HG03442 (cell line): ENCODE data around the gene ARHGAP6.

ENCODE experiments used
- ATAC-seq: cut with Tn5 transposase; IDR thresholded peaks from one replicate; pipeline ENCODE4 v1.9.1; 2021; ENCODE audit warnings: mild to moderate bottlenecking, moderate library complexity; ENCODE audit not compliant: unreplicated experiment

Gene ARHGAP6

DNA sequence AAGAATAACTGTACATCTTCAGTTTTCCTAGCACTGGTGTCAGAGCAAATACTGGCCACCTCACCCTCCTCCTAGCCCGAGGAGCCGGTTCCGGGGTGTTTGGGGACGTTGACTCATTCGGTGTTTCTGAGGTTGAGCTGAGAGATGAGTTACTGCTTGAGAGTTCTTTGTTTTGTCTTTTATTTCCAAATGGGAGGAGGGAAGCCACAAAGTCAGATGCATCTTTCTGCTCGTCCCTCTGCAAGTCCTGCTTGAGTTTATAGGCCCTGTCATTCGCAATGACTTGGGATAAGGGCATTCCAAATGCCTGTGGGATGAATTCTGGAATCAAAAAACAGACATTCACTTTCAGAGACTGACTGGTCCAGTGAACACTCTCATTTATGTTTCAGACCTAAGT, 477.1 kb downstream of the ARHGAP6 start:
- no peak for ATAC-seq

DNA sequence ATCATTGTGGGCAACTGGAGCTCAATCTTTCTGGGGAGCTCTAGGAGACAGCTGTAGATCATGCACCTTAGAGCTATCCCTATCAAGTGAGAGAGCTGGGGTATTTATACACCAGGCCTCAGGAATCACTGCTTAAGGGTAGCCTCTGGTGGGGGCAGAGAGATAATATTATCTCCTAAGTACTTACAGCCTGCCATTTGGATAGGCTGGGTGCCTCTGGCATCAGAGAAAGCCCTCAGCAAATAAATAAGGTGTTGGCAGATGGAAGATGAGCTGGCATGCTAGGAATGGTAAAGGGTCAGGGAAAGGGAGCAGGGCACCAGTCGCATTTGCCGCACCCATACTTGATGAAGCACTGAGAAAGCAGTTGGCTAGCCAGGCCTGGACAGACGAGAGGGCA, 478.7 kb downstream of the ARHGAP6 start:
- ATAC-seq, result no peak

- no peak for ATAC-seq
Measured at GRCh38 chrX:11185861-11186260, 479.9 kb downstream of the ARHGAP6 start.

- no peak for ATAC-seq
Measured at GRCh38 chrX:11180571-11180970, 485.1 kb downstream of the ARHGAP6 start.

DNA sequence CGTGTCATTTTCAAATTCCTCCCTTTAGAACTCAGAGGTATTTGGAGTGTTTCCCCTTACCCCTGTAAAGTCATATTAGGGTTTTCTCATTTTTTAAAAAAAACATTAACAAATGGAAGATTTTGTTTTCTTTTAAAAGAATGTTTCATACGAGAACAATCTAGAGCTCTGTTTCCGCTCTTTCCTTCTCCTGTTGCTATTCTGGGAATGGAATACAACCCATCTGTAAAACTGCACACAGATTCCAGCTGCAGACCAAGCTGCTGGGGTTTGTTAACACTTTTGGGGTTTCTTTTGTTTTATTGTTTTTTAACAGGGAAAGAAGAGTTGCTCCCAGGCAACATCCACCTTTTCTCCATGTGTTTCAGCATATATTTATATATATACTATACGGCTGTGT, 493.3 kb downstream of the ARHGAP6 start:
- ATAC-seq, result no peak

- ATAC-seq, result no peak
Measured at GRCh38 chrX:11171956-11172355, 493.8 kb downstream of the ARHGAP6 start.

- no peak for ATAC-seq
Measured at GRCh38 chrX:11164433-11164832, 501.3 kb downstream of the ARHGAP6 start.

- no peak for ATAC-seq
Measured at GRCh38 chrX:11159149-11159548, 506.6 kb downstream of the ARHGAP6 start.

GRCh38 chrX:11151799-11152559, 513.7 kb downstream of the ARHGAP6 start:
- no peak for ATAC-seq

DNA sequence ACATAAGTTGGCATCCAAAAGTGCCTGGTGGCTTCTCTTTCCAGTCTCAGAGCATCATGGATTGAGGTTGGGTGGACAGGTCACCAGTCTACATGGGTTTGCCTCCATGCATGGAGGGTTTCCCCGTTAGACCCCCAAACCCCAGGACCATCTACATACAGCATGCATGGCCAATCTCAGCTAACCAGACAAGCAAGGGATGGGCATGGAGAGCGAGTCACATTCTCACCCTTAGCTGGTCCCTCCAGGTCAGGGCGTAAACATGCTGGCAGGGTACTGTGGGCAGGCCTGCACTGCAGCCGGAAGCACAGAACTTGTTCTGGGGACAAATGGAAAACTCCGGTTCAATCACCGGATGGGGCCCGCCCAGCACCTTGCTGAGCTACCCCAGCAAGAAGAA, 517.3 kb downstream of the ARHGAP6 start:
- ATAC-seq, result no peak

- no peak for ATAC-seq
Measured at GRCh38 chrX:11146411-11146810, 519.3 kb downstream of the ARHGAP6 start.

- ATAC-seq, result peak; percentile 75
Measured at GRCh38 chrX:11143931-11144678, 521.6 kb downstream of the ARHGAP6 start.

DNA sequence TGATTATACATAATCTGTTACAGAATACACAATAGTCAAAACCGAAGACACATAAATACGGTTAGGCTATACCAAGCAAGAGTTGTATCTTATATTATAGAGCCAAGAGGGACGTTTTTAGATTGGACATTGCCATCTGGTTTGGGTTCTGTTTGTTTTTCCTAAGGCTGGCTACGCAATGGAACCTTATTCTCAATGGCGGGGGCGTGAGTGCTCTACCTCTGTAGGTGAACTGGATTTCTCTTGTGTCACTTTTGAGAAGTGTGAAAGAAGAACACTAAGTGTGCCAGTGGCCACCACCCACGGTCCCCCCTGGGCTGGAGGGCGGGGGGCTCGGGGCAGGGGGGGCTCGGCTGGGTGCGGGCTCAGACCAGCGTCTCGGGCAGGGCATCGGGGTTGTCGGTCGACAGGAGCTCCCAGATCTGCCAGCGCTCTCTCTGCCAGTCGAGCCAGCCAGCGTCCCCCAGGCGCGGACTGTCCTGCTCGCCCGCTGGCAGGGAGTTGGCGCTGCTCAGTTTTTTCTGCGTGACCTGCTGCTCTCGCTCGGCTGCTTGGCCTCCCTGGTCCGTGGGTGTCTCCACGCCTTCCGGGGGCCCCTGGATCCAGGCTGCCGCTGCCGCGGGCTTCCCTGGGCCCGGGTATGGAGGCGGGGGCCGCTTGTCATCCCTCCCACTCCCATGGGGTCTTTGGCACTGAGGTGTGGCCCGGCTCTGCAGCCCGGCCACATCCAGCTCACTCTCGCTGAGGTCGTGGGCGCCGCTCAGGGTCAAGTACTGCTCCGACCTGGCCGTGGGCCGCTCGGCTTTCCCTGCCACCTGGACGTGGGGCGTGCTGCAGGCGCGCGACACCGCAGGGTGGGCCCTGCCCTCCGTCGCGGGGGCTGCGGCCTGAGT, 527.0 kb downstream of the ARHGAP6 start:
- no peak for ATAC-seq

DNA sequence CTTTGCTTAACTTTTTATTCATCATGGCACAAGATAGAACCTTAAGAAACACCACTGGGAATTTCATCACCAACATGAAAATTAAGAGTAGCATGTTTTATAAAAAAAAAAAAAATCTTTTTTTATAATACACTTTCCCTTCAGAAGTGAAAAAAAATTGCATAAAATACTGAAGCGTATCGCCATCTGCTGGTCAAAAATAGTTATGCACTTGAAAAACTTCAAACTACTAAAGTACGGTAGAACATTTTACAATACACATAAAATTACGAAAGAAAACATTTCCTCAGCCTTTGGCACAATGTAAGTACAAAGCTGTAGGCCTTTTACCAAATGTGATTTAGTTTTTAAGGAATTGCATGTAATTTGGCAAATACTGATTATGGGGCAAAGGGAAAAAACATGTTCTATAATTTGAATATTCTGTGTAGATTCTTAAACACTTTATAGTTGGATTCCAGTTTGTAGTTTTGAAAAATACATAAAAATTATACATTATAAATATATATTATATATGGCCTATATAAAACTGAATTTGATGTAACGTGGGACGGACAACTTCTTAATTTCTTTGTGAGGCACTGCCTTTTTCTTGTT, 528.1 kb downstream of the ARHGAP6 start:
- ATAC-seq, result no peak

DNA sequence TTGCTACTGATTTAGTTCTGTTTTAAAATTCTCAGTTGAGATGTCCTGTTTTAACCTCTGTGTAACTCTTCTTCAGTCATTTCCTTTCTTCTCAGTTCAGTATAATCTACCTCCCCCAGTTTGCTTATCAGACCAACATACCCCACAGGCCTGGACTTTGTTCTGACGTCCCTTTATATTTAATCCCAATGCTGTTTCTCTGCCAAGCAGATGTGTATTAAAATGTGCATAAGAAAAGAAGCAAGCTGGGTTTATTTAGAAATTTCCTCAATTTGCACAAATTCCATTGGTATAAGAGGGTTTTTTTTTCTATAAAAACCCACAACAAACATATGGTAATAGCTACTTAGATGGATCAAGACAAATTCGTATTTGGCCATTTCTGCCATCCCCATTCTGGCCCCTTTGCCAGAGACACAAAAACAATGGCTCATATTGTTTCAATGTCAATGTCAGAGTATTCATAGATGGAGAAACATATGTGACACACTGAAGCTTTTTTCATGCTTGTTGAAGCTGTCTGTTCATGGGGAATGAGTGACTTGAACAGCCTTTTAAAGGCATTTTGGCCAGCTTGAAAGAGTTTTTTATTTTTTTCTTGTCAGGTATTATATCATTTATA, 530.0 kb downstream of the ARHGAP6 start:
- ATAC-seq, result no peak

DNA sequence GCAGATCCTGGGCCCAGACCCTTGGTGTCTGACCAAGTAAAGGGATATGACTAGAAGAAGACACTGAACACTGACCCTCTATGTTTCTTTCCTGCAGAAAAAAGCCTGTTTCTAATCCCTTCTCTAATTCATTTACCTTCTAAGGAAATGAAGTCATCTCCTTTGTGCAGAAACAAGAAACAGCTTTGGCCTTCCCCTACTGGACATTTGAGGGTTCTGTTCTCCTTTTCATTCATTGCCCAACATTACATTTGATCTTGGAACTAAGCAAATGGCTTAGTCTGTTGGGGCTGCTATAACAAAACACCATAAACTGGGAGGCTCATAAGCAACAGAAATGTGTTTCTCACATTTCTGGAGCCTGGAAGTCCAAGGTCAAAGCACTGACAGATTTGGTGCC, 534.6 kb downstream of the ARHGAP6 start:
- ATAC-seq, result no peak

DNA sequence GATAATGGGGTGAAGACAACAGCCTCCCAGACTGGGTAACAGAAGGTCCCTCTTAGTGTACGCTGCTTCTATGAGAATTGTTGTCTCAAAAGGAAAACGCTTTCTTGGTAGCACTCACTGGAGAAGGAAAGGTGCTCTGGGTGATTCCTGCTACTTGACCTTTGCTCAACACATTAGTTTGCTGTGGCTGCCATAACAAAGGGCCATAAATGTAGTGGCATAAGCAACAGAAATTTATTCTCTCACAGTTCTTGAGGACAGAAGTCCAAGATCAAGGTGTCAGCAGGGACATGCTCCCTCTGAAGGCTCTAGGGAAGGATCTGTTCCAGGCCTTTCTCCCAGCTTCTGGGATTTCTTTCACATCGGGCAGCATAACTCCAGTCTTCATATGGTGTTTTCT, 535.6 kb downstream of the ARHGAP6 start:
- no peak for ATAC-seq

DNA sequence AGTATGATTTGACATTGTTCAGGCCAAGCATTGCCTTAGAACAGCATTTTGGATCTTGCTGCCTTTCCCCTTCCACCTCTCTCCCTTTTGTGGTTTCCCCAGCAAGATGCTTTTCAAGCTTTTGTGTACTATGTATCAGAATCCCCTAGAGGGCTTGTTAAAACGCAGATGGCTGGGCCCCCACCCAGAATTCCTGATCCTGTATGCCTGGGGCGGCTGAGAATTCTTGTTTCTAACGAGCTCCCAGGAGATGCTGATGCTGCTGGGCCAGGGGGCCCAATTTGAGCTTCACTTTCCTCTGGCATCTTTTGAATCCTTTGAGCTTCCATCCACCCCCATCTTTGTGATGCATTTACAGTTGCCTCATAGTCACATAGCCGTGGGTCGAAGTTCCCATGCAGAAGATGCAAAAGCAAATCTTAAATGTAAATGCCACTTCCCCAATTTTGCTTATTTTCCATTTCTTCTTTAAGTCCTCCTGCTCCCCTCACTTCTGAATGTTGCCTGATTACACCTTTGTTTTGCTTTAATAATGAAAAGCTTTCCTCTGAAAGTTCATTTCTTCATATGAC, 536.1 kb downstream of the ARHGAP6 start:
- no peak for ATAC-seq

GRCh38 chrX:11125060-11125459, 540.7 kb downstream of the ARHGAP6 start:
- no peak for ATAC-seq

- ATAC-seq, result no peak
Measured at GRCh38 chrX:11124112-11124511, 541.6 kb downstream of the ARHGAP6 start.
